Embryonic facial prominence (tissue), 1 donor: Measurements from ENCODE around the gene HS3ST5.
"Not testable (repeated sequence)": the region's sequence is repeated elsewhere in the genome, so short reads cannot be mapped to it uniquely, and the experiment has no call there.

ENCODE experiments used
- DNase-seq: peaks from one replicate; pipeline ENCODE4 v3.0.0-alpha.2; 2016; ENCODE audit errors: extremely low spot score

HS3ST5 gene

GRCh38 chr6:114334237-114334636 is 8.6 kb downstream of the HS3ST5 start:
- DNase-seq = no peak

DNA sequence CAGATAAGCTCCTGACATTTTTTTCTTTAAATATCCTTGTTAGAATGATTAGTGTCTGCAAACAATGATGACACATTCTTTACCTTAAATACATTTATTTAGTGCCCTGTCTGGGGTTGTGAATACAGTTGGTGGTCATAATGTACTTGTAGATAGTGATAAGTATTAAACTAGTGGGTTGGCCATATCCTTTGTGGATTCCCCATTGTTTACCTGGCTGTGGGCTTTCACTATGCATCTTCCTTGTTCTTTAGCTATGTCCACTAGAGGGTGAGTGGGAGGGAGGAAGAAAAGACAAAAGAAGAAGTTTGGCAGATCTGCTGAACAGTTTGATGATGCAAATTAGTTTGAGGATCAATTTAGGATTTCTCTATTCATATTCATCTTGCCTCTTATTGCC is 15.7 kb downstream of the HS3ST5 start:
- no peak for DNase-seq

- no peak for DNase-seq
Measured at GRCh38 chr6:114323784-114324183, 19.0 kb downstream of the HS3ST5 start.

GRCh38 chr6:114319749-114320148 is 23.1 kb downstream of the HS3ST5 start:
- no peak for DNase-seq

- DNase-seq = no peak
Measured at GRCh38 chr6:114315831-114316595, 26.8 kb downstream of the HS3ST5 start.

DNA sequence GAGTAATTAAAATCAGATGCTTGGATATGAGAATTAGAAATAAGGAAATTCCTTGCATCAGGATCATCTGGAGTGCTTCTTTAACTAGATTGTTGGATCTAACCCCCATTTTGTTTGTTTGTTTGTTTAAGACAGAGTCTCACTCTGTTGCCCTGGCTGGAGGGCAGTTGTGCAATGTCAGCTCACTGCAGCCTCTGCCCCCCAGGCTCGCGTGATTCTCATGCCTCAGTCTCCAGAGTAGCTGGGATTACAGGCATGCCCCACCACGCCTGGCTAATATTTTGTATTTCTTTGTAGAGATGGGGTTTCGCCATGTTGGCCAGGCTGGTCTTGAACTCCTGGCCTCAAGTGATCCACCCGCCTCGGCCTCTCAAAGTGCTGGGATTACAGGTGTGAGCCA is 29.0 kb downstream of the HS3ST5 start:
- not testable (repeated sequence) for DNase-seq

- no peak for DNase-seq
Measured at GRCh38 chr6:114312931-114313330, 29.9 kb downstream of the HS3ST5 start.

DNA sequence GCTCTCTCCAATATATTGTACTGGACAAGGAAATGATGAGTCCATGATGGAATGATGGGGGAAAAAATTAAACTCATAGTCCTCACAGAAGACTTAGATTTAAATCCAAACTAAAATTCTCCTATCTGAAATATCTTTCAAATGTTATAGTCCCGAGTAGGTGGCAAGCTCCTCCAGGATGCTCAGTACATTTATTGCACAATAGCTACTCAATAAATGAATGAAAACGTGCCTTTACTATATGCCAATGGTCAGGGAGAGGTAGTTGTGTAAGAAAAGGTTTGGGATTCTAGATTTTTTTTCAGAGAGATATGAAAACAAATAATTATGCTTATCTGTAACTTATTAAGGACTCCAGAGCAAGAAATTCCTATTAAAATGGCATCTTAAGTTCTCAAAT is 32.8 kb downstream of the HS3ST5 start:
- DNase-seq = no peak

- no peak for DNase-seq
Measured at GRCh38 chr6:114304304-114304887, 38.4 kb downstream of the HS3ST5 start.

DNA sequence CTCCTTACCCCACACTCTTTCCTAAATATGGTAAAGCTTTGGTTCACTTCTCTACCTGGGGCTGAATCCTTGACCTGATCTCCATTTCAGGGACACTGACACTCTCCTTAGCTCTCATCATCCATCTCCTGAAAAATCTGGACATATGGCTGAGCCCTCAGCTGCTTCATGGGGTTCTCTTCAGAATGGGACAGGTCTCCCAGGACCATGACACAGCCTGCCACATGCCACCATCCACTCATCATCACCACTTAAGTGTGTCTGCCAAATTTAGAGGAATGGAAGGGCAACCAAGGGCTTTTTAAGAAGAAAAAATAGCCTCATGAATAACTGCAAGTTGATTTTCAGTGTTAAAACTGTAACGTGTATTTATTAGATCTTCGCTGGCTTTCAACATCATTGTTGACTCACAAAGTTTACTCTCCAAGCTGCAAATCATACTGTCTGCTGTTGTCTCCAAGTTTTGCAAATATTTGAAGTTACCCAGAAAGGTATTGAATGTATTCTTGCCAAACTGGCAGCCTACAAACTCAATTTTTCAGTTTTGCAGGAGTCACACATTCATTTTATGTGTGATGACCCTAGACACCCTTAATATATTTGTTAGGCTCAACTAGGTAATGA is 41.1 kb downstream of the HS3ST5 start:
- no peak for DNase-seq

- no peak for DNase-seq
Measured at GRCh38 chr6:114297135-114297534, 45.7 kb downstream of the HS3ST5 start.

DNA sequence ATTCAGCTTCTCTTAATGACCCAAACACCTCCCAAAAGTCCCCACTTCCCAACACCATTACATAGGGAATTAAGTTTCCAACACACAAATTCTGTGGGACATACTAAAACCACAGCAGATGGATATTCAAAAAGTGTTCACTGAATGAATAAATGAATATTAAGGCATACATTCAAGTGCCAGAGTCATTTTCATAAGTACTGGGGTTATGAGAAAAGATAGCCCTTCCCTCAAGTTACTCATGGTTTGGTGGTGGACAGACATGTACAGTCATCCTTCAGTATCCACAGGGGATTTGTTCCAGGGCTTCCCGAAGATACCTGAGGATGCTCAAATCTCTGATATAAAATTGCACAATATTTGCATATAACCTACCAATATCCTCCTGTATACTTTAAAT is 50.4 kb downstream of the HS3ST5 start:
- DNase-seq = no peak

GRCh38 chr6:114291428-114291827 is 51.4 kb downstream of the HS3ST5 start:
- no peak for DNase-seq

DNA sequence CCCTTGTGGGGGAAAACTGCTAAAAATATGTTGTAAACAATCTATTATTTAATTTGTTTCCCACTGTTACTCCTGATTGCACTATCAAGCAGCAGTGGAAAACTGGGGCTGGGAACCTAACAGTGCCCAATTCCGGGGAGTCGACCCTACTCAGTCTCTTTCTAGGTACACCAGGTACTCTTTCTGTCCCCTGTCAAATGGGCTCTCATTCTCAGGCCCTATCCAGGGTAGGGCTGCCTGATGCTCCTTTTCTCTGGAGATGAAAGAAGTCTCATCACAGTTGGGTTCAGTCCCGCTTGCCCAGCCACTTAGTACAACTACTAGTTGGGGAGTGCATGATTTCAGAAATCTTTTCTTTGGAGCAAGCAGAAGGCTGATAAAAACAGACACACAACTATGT is 52.0 kb downstream of the HS3ST5 start:
- DNase-seq = no peak

DNA sequence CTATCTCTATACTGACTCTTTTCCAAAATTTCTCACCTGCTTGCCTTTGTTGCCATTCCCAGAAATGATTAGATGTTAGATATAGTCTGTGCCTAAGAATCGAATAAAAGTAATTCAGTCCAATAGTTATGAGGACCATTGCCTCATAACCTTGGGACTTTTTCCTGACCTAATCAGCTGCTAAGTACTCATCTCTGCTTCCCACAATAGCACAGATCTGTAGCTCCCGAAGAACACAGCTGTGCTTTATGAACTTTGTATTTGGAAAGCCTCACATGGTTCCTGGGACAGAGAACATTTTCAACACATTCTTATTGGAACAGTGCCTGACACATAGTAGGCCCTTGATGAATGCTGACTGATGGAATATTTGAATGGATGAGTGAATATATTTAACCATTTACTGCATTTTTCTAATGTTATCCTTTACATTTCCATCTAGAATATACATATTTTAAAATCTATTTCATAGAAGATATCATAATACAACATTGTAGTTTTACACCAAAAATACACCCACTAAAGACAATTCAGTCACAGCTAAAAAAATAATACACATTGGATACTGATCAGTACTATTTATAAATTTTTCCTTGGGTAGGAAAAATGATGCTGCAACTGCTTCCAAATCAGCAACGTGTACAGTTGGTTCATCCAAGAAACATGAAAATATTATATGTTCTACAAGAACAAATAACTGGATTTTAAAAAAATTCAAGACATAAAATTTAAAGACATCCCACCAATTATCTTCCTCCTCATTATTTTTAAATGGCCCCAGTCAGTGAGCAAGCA is 53.9 kb downstream of the HS3ST5 start:
- DNase-seq = no peak

DNA sequence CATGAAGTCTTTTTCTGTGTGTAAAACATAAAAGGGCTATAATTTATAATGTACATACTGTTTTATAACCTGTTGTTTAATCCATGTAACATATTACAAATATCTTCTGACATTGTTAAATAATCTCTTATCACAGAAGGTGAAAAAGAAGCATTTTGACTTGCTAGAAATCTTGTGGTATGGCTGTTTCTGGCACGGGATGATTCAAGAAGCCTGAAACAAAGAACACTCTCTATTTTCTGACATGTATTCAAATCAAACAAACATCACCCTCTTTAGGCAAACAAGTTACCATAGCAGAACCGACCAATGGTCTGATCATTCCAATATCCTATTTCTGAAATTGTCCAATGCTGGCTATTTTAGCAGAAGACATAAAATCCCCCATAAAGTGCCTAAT is 55.4 kb downstream of the HS3ST5 start:
- DNase-seq = no peak

GRCh38 chr6:114286211-114286610 is 56.6 kb downstream of the HS3ST5 start:
- DNase-seq = no peak

- DNase-seq = no peak
Measured at GRCh38 chr6:114284281-114284680, 58.5 kb downstream of the HS3ST5 start.

DNA sequence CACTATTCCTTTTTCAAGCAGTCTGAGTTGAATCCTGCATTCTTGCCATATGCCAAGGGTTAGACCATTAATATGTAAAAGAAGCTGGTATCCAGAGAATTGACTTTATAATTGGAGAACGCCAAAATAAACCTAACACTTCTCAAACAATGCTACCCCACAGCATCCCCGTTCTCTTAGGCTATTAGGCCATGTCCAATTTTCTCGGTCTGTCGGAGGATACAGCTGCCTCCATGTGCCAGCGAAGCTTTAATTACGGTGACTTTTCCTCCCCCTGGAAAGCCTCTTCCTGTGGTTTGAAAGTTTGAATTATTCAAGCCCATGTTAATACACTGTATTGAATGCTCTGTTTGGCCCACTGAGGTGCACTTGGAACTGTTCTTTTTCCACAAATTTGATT is 60.5 kb downstream of the HS3ST5 start:
- DNase-seq = no peak

GRCh38 chr6:114281496-114281895 is 61.3 kb downstream of the HS3ST5 start:
- no peak for DNase-seq

DNA sequence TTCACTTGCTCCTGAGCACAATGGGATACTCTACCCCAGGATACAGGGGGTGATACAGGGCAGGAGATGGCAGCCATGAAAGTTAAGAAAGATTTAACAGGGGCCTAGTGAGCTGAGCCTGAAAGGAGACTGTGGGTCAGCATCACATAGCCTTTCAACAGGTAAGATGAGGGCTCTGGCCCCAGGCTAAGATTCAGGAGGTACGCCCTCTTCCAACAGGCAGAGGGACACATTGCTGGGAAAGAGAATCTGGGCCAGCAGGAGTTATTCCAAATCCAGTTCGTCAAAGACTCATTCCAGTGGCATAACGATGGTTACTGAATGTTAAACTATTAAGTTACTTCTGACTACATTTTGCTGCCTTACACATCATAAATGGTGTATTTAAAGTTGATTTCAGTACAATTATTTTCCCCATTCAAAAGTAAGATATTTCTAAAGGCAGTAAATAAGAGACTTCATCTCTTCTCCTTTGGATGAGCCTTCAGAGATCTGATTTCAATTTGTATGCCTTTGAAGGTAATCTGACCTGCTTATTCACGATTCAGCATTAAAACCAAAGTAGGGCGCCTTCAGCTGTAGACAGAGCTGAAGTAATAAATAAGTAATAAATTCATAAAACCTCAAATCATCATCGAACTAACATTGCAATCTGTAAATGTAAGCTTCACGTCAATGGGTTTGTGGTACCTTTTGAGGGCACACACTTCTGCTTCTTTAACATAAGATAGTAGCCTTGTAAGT is 62.4 kb downstream of the HS3ST5 start:
- DNase-seq = no peak

- DNase-seq = no peak
Measured at GRCh38 chr6:114277220-114277619, 65.6 kb downstream of the HS3ST5 start.
